Epithelial cell of proximal tubule (primary cell): ENCODE measurements around the gene GLRX. TPM values are rescaled to one million over a fixed set of nuclear protein-coding genes. Genes with fewer than 3 reads are reported as not detected.
A peak's percentile ranks its signal among the peaks of the same experiment; 100 is the strongest.

Experiments used
- DNase-seq: peaks from one replicate; pipeline ENCODE4 v3.0.0-alpha.2; 2011; ENCODE audit warnings: low read depth
- H3K4me3 ChIP-seq: 2 replicates; pipeline ENCODE4 v1.5.1; 2011; ENCODE audit warnings: low read depth, mild to moderate bottlenecking, low read length
- CTCF ChIP-seq: conservative IDR thresholded peaks from 2 replicates; pipeline ENCODE4 v1.5.1; 2012; ENCODE audit warnings: low read depth, mild to moderate bottlenecking, low read length
- total RNA-seq: library from RNA; depleted of rRNA; stranded (reverse); fragments of >200 nt; gene quantifications from 2 replicates; pipeline ENCODE4 v1.2.3, GENCODE V29; 2015

Gene GLRX
- total RNA-seq, 1 donor from 2014 or later, result 147 TPM

DNA sequence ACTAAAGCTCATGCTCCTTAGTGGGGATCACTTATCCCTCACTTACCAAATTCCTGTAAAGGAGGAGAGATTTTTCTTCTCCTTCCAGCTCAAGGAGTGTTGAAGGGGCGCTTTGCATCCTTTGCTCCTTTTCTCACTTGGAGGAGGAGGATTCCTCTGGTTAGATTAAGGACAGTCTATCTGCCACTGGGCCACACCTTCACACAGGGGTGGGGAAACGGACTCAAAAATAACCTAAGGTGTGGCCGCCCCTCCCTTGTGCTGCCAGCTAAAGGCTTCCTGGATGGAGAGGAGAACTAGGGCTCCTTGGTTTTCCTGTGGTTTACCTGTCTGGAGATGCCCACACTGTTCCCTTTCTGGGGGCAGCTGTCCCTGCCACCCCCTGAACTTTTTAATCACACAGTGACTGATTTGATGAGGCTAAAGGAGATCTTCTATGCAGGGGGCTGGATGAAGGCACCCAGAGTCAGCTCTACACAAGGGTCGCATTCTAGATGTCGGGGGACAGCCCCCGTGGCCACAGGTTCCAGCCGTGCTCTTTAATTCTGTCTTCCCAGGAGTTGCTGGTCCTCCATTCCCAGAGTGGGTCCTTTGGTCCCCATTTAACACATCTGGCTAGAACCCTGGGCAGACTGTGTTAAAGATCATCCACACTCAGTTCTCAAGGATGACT, 14.4 kb downstream of the GLRX start:
- no peak overlapping the region for H3K4me3 ChIP-seq
- DNase-seq, result no peak
- no peak for TF ChIP-seq CTCF

DNA sequence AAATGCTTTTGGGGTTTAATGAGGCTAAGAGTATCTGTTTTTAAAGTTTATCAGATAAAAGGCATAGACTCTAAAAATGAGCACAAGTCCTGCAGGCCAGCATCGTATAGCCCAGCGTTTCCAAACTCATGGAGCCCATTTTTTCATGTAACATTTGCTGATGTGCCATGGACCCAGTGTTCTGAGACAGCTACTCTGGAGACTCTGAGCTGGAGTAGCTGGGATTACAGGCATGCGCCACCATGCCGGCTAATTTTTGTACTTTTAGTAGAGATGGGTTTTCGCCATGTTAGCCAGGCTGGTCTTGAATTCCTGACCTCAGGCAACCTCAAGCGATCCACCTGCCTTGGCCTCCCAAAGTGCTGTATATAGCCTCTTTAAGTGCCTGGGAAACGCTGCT, 15.8 kb downstream of the GLRX start:
- DNase-seq, result no peak
- TF ChIP-seq CTCF, result no peak
- no peak overlapping the region for H3K4me3 ChIP-seq

DNA sequence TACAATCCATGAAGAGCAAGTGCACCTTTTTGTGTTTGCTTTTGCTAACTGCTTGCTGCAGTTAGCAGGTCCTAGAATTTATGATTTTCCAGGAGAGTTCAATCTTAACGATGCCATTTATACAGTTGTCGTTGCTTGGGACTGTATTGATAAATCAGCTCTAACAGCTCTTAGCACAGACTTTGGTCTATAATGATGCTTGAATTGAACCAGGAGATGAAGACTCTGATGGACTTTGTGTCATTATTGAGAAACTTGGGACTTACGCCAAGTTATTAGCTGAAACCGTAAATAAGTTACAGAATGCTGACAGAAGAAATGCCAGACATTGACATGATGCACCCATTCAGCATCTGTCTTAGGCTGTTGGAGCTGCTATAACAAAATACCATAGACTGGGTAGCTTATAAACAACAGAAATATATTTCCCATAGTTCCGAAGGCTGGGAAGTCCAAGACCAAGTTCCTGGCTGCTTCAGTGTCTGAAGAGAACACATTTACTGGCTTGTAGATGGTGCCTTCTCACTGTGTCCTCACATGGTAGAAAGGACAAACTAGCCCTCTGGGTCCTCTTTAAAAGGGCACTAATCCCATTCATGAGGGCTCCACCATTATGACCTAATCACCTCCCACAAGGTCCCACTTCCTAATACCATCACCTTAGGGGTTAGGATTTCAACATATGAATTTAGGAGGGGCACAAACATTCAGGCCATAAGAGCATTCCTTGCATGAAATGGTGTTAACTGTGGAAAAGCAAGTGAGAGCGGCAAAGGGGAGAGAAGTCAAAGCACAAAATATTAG, 17.6 kb downstream of the GLRX start:
- no peak for DNase-seq
- no peak overlapping the region for H3K4me3 ChIP-seq
- no peak for TF ChIP-seq CTCF

DNA sequence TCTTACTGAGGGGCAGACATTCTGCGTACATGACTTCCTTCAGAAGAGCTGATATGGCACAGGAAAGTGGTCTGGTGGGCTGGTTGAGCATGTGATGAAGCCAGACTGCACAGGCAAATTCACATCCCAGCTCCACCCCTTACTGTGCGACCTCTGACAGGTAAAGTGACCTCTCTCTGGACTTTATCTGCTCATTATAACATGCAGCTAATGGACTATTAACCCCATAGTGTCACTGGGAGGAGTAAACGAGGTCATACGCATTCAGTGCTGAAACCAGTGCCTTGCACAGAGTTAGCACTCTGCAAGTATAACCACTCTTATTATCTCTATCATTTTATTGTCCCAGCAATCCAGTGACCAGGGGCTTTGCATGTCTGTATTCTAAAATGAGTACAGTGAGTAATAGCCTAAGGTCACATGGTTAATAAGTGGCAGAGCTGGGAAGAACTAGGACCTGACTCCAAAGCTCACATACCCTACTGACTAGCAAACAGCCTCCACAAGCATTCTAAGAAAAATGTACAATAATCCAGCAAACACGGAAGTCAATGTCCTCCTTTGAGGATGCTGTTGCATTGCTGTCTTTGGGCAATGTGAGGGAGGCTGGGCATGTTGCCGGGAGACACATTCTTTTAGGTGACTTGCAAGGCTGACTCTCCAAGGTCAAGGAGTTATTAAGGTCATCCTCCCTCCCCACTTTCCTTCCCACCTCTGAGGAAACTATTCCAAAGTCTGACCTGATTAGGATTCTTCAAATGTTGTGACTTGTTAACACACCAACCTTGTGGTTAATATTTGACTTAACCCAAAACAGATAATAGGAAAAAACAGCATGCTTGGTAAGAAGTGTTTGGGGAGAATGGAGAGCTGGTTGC, 19.0 kb downstream of the GLRX start:
- H3K4me3 ChIP-seq, result no peak overlapping the region
- peak; percentile 67 for DNase-seq
- no peak for TF ChIP-seq CTCF

DNA sequence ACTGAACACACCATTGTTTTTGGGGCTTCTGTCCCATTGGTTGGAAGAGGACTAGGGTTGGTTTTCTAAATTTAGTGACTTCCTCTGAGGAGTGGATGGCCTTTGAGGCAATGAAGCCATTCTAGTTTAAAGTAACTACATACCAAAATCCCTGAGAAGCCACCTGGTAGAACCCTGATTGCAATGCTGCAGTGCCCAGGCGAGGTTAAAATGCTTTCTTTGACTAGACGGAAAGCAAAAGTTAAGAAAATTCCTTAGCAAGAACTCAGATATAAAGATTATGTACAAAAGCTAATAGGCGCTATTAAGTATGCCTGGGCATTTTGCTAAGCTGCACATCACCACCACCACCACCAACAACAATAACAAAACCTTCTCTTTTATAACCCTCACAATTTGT, 20.6 kb downstream of the GLRX start:
- TF ChIP-seq CTCF, result no peak
- no peak for DNase-seq
- H3K4me3 ChIP-seq, result no peak overlapping the region

DNA sequence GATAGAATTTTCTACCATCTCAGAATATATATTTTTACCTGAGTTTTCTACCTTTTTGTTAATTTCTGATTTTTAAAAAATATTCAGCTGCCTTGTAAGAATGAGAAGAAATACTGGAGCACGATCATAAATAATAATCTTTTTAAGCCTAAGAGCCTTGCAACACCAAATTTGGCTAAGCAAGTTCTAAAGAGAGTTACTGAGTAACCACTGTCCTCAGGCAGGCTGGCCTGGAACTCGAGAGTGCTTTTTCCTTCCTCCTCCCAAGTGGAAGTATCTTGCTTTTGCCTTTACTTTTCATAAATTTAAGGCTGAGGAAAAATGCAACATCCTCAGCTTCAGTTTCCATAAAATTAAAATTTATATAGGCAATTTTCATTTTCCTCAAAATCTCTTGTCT, 21.0 kb downstream of the GLRX start:
- no peak overlapping the region for H3K4me3 ChIP-seq
- no peak for TF ChIP-seq CTCF
- no peak for DNase-seq
